Glutamatergic neuron (in vitro differentiated cells): ENCODE results near the gene CNNM4. TPM values are rescaled to one million over a fixed set of nuclear protein-coding genes. Genes with fewer than 3 reads are reported as not detected.

Source experiments
- DNase-seq: peaks from one replicate; pipeline ENCODE4 v3.0.0; 2022
- H3K27ac Mint-ChIP-seq: one replicate; pipeline ENCODE4 v1.8.0; 2020; ENCODE audit warnings: mild to moderate bottlenecking, mixed read lengths, inconsistent platforms; ENCODE audit not compliant: unreplicated experiment
- H3K27me3 Mint-ChIP-seq: one replicate; pipeline ENCODE4 v1.8.0; 2020; ENCODE audit warnings: mild to moderate bottlenecking, moderate library complexity, mixed read lengths, inconsistent platforms; ENCODE audit not compliant: unreplicated experiment
- H3K36me3 Mint-ChIP-seq: one replicate; pipeline ENCODE4 v1.8.0; 2020; ENCODE audit warnings: mild to moderate bottlenecking, mixed read lengths, inconsistent platforms; ENCODE audit not compliant: unreplicated experiment
- H3K4me1 Mint-ChIP-seq: one replicate; pipeline ENCODE4 v1.8.0; 2020; ENCODE audit warnings: mild to moderate bottlenecking, low read depth, mixed read lengths, inconsistent platforms; ENCODE audit not compliant: unreplicated experiment
- H3K4me3 Mint-ChIP-seq: one replicate; pipeline ENCODE4 v1.8.0; 2020; ENCODE audit warnings: mild to moderate bottlenecking, mixed read lengths, inconsistent platforms; ENCODE audit not compliant: unreplicated experiment
- H3K9me3 Mint-ChIP-seq: one replicate; pipeline ENCODE4 v1.8.0; 2020; ENCODE audit warnings: mild to moderate bottlenecking, moderate library complexity, mixed read lengths, inconsistent platforms; ENCODE audit not compliant: unreplicated experiment
- total RNA-seq: library from RNA; stranded (reverse); fragmentation: NEBNext Ultra II Directional; extraction: Animal tissue kit (Norgen Biotek cat#: 25700); gene quantifications from one replicate; pipeline ENCODE4 v1.2.1, GENCODE V29; 2021; ENCODE audit not compliant: unreplicated experiment
- TF ChIP-seq, protein P1 (sequence below): fragments of 200-600 bp; sonication (generic); IDR thresholded peaks from one replicate; pipeline ENCODE4 v1.5.0; 2021; ENCODE audit not compliant: partially characterized antibody, unreplicated experiment

CNNM4 gene
- total RNA-seq, 1 donor from 2014 or later: 15.4 TPM

DNA sequence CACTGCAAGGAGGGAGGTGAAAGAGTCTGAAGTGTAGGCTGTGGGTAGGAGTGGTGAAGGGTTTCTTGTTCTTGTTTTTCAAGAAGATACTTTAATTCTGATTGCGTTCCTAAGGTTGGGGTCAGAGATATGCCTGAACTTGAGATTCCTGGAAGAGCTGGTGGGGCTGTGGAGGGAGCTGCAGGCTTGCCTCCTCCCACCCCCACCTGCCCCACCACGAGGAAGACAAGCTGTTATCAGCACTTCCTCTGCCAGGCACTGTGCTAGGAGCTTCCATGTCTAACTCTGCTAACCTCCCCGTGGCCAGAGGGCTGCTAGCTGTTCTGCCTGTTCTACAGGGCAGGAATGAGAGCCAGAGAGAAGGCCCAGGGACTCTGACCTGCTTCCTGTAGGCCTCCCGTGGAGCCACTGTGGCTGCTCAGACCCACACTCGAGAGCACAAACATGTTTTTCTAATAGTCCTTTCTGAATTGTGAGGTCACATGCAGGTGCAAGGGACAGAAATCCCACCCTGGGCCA lies 69.4 kb downstream of the CNNM4 start:
- Mint-ChIP-seq H3K4me3 (no peak overlapping the region), H3K9me3 (peaks cover 17% of the 10 kb centered on the region), H3K4me1 (peaks cover 31% of the 10 kb centered on the region), H3K27me3 (peaks cover 8% of the 10 kb centered on the region), H3K36me3 (no peaks in the 10 kb centered on the region), H3K27ac (peak overlapping the region; percentile 31)
- no peak for DNase-seq
- TF ChIP-seq, protein P1, sequence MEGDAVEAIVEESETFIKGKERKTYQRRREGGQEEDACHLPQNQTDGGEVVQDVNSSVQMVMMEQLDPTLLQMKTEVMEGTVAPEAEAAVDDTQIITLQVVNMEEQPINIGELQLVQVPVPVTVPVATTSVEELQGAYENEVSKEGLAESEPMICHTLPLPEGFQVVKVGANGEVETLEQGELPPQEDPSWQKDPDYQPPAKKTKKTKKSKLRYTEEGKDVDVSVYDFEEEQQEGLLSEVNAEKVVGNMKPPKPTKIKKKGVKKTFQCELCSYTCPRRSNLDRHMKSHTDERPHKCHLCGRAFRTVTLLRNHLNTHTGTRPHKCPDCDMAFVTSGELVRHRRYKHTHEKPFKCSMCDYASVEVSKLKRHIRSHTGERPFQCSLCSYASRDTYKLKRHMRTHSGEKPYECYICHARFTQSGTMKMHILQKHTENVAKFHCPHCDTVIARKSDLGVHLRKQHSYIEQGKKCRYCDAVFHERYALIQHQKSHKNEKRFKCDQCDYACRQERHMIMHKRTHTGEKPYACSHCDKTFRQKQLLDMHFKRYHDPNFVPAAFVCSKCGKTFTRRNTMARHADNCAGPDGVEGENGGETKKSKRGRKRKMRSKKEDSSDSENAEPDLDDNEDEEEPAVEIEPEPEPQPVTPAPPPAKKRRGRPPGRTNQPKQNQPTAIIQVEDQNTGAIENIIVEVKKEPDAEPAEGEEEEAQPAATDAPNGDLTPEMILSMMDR: no peak

DNA sequence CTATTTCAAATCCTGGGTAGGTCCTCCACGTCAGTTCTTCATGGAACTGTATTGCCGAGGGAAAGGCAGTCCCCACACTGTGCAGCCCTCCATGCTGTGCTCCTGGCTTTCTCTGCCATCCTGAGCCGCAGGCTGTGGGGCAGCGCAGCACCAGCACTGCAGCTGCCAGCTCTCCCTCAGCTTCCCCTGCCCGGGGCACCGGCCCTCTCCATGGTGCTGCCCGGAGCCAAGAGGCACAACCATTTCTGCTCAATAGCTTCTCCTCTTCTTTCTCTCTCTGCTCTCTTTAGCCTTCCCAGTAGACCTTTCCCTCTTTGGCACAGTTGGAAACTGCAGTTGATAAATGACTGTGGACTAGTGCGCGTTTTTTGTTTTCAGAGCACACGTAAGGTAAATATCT lies 71.0 kb downstream of the CNNM4 start:
- Mint-ChIP-seq H3K4me1 (peaks cover 31% of the 10 kb centered on the region), H3K36me3 (no peaks in the 10 kb centered on the region), H3K4me3 (peak overlapping the region; percentile 53), H3K9me3 (peaks cover 18% of the 10 kb centered on the region), H3K27ac (peak overlapping the region; percentile 97), H3K27me3 (peaks cover 8% of the 10 kb centered on the region)
- TF ChIP-seq, protein P1: no peak
- DNase-seq: no peak

DNA sequence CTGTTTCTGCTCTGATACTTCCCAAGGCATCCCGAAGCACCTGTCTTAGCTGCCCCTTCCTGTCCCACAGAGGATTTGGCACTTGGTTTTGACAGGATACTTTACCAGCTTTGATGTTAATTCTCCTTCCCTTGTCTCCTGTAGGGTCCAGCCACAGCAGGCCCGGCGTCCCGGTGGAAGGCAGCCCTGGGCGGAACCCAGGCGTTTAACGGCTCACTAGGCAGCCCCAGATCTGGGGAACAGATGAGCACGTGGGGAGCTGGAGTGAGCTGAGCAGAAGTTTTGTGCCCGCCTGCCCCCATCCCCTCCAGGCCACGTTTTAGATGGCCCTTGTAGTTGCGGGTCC lies 71.7 kb downstream of the CNNM4 start:
- H3K9me3 Mint-ChIP-seq: peaks cover 21% of the 10 kb centered on the region
- TF ChIP-seq, protein P1: no peak
- H3K27me3 Mint-ChIP-seq: peaks cover 10% of the 10 kb centered on the region
- H3K4me1 Mint-ChIP-seq: peaks cover 31% of the 10 kb centered on the region
- no peak for DNase-seq
- no peaks in the 10 kb centered on the region for H3K36me3 Mint-ChIP-seq
- peak overlapping the region; percentile 97 for H3K27ac Mint-ChIP-seq
- H3K4me3 Mint-ChIP-seq: peak overlapping the region; percentile 53

DNA sequence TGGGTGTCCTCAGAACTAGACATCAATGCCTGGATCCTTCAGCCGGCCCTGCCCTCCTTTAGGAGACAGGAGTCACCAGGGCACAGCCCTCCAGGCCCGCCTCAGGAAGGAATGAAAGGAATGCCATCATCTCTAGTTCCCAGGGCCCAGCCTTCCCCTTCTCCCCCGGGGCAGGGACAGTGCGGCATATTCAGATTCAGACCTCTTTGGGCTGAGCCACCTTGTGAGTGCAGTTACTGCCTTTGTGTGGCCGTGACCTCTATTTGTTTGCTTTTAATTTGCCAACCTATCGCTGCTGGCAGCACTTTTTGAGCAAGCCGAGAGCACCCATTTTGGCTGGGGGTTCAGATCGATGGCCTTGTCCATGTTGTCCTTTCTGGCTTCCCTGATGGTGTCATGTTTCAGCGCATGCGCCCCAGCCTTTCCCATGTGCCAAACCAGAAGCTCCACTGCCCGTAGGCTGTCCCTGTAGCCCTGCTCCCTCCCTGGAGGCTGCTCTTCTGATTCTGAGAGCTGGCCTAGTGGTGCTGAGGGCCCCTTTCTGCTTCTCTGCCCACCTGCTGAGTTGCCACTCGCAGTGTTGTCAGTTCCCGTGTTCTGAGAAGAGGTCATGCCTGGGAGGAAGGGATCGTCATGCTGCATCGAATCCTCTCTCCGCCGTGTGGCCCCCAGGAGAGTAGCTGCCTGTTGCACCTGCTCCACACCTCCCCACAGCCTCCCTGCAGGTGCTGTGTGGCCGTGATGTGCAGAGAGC lies 72.2 kb downstream of the CNNM4 start:
- peak overlapping the region; percentile 80 for H3K4me3 Mint-ChIP-seq
- H3K27ac Mint-ChIP-seq: peak overlapping the region; percentile 97
- no peaks in the 10 kb centered on the region for H3K36me3 Mint-ChIP-seq
- H3K9me3 Mint-ChIP-seq: peaks cover 21% of the 10 kb centered on the region
- peaks cover 31% of the 10 kb centered on the region for H3K4me1 Mint-ChIP-seq
- TF ChIP-seq, protein P1: no peak
- DNase-seq: peak; percentile 74
- H3K27me3 Mint-ChIP-seq: peaks cover 11% of the 10 kb centered on the region

DNA sequence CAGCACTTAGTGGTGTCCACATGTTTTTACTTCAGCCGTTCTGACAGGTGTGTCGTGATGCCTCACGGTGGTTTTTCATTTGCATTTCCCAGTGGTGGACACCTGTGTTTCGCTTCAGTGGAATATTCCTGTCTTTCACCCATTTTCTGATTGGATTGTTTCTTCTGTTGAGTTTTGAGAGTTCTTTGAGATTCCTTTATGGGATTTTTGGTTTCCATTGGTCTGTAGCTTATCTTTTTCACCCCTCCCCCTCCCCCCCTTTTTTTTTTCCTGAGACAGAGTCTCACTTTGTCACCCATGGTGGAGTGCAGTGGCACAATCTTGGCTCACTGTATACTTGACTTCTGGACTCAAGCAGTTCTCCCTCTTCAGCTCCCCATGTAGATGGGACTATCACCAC lies 75.1 kb downstream of the CNNM4 start:
- Mint-ChIP-seq H3K9me3 (peaks cover 25% of the 10 kb centered on the region), H3K4me1 (peaks cover 34% of the 10 kb centered on the region), H3K36me3 (no peaks in the 10 kb centered on the region), H3K27me3 (peaks cover 11% of the 10 kb centered on the region), H3K4me3 (no peak overlapping the region), H3K27ac (no peak overlapping the region)
- no peak for DNase-seq
- TF ChIP-seq, protein P1: no peak
